ENCODE data around the gene ZNF592. TPM values are rescaled to one million over a fixed set of nuclear protein-coding genes. Genes with fewer than 3 reads are reported as not detected.

The ZNF592 gene
- total RNA-seq, 4 donors from 2014 or later: 19.2 to 35.2 (median 20.4) TPM

- no peak for TF ChIP-seq CTCF (IDR thresholded peaks at IDR 0.05; ENCODE audit: low read depth)
Observed at GRCh38 chr15:84752195-84752594, 3.8 kb downstream of the ZNF592 start.

GRCh38 chr15:84752700-84753099 is 4.3 kb downstream of the ZNF592 start:
- no peak for TF ChIP-seq CTCF (IDR thresholded peaks at IDR 0.05; ENCODE audit: low read depth)

GRCh38 chr15:84755736-84756527 is 7.5 kb downstream of the ZNF592 start:
- TF ChIP-seq CTCF (IDR thresholded peaks at IDR 0.05; ENCODE audit: low read depth): no peak

GRCh38 chr15:84759018-84759417 is 10.6 kb downstream of the ZNF592 start:
- TF ChIP-seq CTCF (IDR thresholded peaks at IDR 0.05; ENCODE audit: low read depth): no peak

GRCh38 chr15:84760219-84760618 is 11.8 kb downstream of the ZNF592 start:
- no peak for TF ChIP-seq CTCF (IDR thresholded peaks at IDR 0.05; ENCODE audit: low read depth)

GRCh38 chr15:84761607-84762131 is 13.3 kb downstream of the ZNF592 start:
- no peak for TF ChIP-seq CTCF (IDR thresholded peaks at IDR 0.05; ENCODE audit: low read depth)

GRCh38 chr15:84762840-84763572 is 14.6 kb downstream of the ZNF592 start:
- TF ChIP-seq CTCF (IDR thresholded peaks at IDR 0.05; ENCODE audit: low read depth): no peak
